NCI-H2196 (cell line): ENCODE data around the gene ATXN7L2.

Source experiments
- DNase-seq: peaks from one replicate; lab custom pipeline; 2025; ENCODE audit not compliant: unreplicated experiment; lab: John Stamatoyannopoulos, UW

ATXN7L2 gene

GRCh38 chr1:109541102-109541501 is 57.4 kb downstream of the ATXN7L2 start:
- no peak for DNase-seq
